Cardiac muscle cell (in vitro differentiated cells and primary cell): ENCODE measurements around the gene ACSL4. TPM values are rescaled to one million over a fixed set of nuclear protein-coding genes. Genes with fewer than 3 reads are reported as not detected.

Experiments used
- DNase-seq, 2 donors: peaks; one replicate each; pipeline versions ENCODE4 v3.0.0 to v3.0.0-alpha.2; 2010 to 2017; ENCODE audit warnings: low read depth in 1 of 2, low spot score in 1 of 2
- H3K27ac ChIP-seq: fragments of 200-600 bp; sonication (generic); 2 replicates; pipeline ENCODE4 v1.5.1; 2016
- H3K27me3 ChIP-seq: fragments of 200-600 bp; sonication (generic); 2 replicates; pipeline ENCODE4 v1.6.0; 2016; ENCODE audit warnings: control low read depth
- H3K36me3 ChIP-seq: fragments of 200-600 bp; sonication (generic); 2 replicates; pipeline ENCODE4 v1.5.1; 2016; ENCODE audit warnings: control low read depth
- H3K4me1 ChIP-seq: fragments of 200-600 bp; sonication (generic); 2 replicates; pipeline ENCODE4 v1.8.1; 2017; ENCODE audit warnings: low read depth, mild to moderate bottlenecking, mixed run types
- H3K4me3 ChIP-seq: fragments of 200-600 bp; sonication (generic); 2 replicates; pipeline ENCODE4 v1.5.1; 2016; ENCODE audit warnings: mild to moderate bottlenecking
- H3K9me3 ChIP-seq: fragments of 200-600 bp; sonication (generic); 2 replicates; pipeline ENCODE4 v1.5.1; 2017; ENCODE audit warnings: low read depth, mild to moderate bottlenecking, control low read depth
- CTCF ChIP-seq: IDR thresholded peaks from 2 replicates; pipeline ENCODE4 v1.5.1; 2012; ENCODE audit warnings: low read depth, mild to moderate bottlenecking, low read length
- polyA plus RNA-seq: library from polyadenylated mRNA; unstranded; fragments of >200 nt; fragmentation: Nextera tagmentation; extraction: Ambion mirVana; gene quantifications from 2 replicates; pipeline ENCODE4 v1.2.1, GENCODE V29; 2016
- total RNA-seq: library from RNA; depleted of rRNA; stranded (reverse); fragments of >200 nt; gene quantifications from 2 replicates; pipeline ENCODE4 v1.2.3, GENCODE V29; 2016

ACSL4 gene
- total RNA-seq: 32.7 and 53.4 TPM in 2 replicates
- polyA plus RNA-seq: 25.5 TPM in 2 replicates

GRCh38 chrX:109732807-109733612 lies at the start of gene ACSL4:
Gene ACSL4 (minus strand): TSS chrX:109733257. CDS start chrX:109683363, 49,894 bp downstream.
- Histone ChIP-seq H3K27ac (peak within 1 kb of the TSS; percentile 12), H3K4me1 (no peaks in the 10 kb centered on the region), H3K9me3 (no peaks in the 10 kb centered on the region), H3K36me3 (no peaks in the 10 kb centered on the region), H3K27me3 (no peaks in the 10 kb centered on the region), H3K4me3 (peak within 1 kb of the TSS; percentile 60)
- TF ChIP-seq CTCF: no peak
- peak; percentile 92 to 96 for DNase-seq

GRCh38 chrX:109777749-109778148 lies 44.7 kb upstream of the ACSL4 start:
- H3K27ac ChIP-seq: no peak overlapping the region
- H3K27me3 ChIP-seq: no peaks in the 10 kb centered on the region
- no peaks in the 10 kb centered on the region for H3K4me1 ChIP-seq
- TF ChIP-seq CTCF: no peak
- H3K4me3 ChIP-seq: no peak overlapping the region
- H3K9me3 ChIP-seq: no peaks in the 10 kb centered on the region
- H3K36me3 ChIP-seq: no peaks in the 10 kb centered on the region
- DNase-seq: no peak

DNA sequence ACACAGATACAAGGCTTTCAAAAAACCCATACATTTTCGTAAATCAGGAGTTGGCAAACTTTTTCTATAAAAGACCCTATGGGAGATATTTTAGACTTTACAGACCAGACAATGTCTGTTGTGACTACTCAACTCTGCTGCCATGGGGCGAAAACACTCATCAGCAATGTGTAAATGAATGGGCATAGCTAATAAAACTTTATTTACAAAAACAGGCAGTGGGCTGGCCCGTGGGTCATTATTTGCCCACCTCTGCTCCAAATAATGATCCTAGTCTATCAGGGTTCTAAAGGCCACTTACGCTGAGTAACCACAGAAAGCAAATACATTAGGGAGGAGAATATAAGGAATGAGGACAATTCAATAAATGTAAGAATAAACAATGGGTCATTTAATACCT lies 43.9 kb upstream of the ACSL4 start:
- DNase-seq: no peak
- no peak overlapping the region for H3K4me3 ChIP-seq
- no peaks in the 10 kb centered on the region for H3K36me3 ChIP-seq
- H3K27me3 ChIP-seq: no peaks in the 10 kb centered on the region
- TF ChIP-seq CTCF: no peak
- H3K4me1 ChIP-seq: no peaks in the 10 kb centered on the region
- no peak overlapping the region for H3K27ac ChIP-seq
- no peaks in the 10 kb centered on the region for H3K9me3 ChIP-seq

- H3K4me1 ChIP-seq: no peaks in the 10 kb centered on the region
- H3K36me3 ChIP-seq: no peaks in the 10 kb centered on the region
- DNase-seq: no peak
- no peak for TF ChIP-seq CTCF
- H3K27me3 ChIP-seq: no peaks in the 10 kb centered on the region
- no peaks in the 10 kb centered on the region for H3K9me3 ChIP-seq
- H3K27ac ChIP-seq: no peak overlapping the region
- H3K4me3 ChIP-seq: no peak overlapping the region
These were observed 43.4 kb upstream of the ACSL4 start for GRCh38 chrX:109776432-109776831.

DNA sequence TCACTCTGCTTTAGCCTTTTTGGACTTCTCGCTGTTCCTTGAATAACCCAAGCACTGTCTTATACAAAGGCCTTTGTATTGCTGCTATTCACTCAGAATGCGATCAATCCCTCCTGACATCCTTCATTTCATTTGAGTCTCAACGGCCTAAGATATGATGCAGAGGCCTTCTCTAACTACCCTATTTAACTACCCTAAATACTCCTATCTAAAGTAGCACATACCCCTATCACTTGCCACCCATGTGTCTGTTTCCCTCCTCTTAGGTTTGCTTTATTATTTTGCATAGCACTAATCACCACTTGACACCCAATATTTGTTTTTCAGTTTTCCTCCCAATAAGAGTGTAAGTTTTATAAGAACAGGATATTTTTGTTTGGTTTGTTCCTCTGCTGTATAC lies 42.3 kb upstream of the ACSL4 start:
- no peaks in the 10 kb centered on the region for H3K36me3 ChIP-seq
- no peak for TF ChIP-seq CTCF
- H3K9me3 ChIP-seq: no peaks in the 10 kb centered on the region
- no peak overlapping the region for H3K4me3 ChIP-seq
- no peak overlapping the region for H3K27ac ChIP-seq
- no peaks in the 10 kb centered on the region for H3K4me1 ChIP-seq
- H3K27me3 ChIP-seq: no peaks in the 10 kb centered on the region
- DNase-seq: no peak
